PFSK-1 (cell line): ENCODE measurements around the gene FAM9C.

Experiments used
- FOXP2 ChIP-seq: optimal IDR thresholded peaks from 2 replicates; pipeline ENCODE3; 2011; ENCODE audit warnings: borderline replicate concordance, control low read depth, inconsistent platforms; ENCODE audit not compliant: insufficient read depth; ENCODE audit errors: extremely low read length, extremely low read depth
- POLR2AphosphoS5 ChIP-seq: IDR thresholded peaks from 2 replicates; pipeline ENCODE4 v1.6.1; 2012; ENCODE audit warnings: low read depth, mild to moderate bottlenecking, control low read depth, low read length, moderate library complexity
- REST ChIP-seq, 2 experiments: IDR thresholded peaks; 2 replicates each; pipeline versions ENCODE4 v1.6.1 to v1.8.0; 2011 to 2012; ENCODE audit warnings: low read depth in 2 of 2, low read length in 2 of 2, control low read depth in 1 of 2, inconsistent platforms in 1 of 2, mild to moderate bottlenecking in 1 of 2, moderate library complexity in 1 of 2; ENCODE audit not compliant: insufficient read depth in 1 of 2
- SIN3A ChIP-seq: IDR thresholded peaks from 2 replicates; pipeline ENCODE4 v1.6.1; 2012; ENCODE audit warnings: mild to moderate bottlenecking, low read length, moderate library complexity, borderline replicate concordance; ENCODE audit not compliant: insufficient read depth
- TAF1 ChIP-seq: IDR thresholded peaks from 2 replicates; pipeline ENCODE4 v1.6.1; 2012; ENCODE audit warnings: low read length, control low read depth, borderline replicate concordance; ENCODE audit not compliant: insufficient read depth

- TF ChIP-seq POLR2AphosphoS5 (no peak), SIN3A (no peak), REST (IDR thresholded peaks at IDR 0.05; ENCODE audit: insufficient read depth in 1 of 2, low read depth in 2 of 2, low read length in 2 of 2) (no peak), TAF1 (no peak), FOXP2 (no peak)
Measured at GRCh38 chrX:13007519-13008188, 36.8 kb downstream of the FAM9C start.
